Activated T-cell treated with anti-CD3 and anti-CD28 coated beads, Interleukin-2, amount 50 U/mL, for 72 hours (primary cell): Measurements from ENCODE around the gene UCKL1. TPM values are rescaled to one million over a fixed set of nuclear protein-coding genes. Genes with fewer than 3 reads are reported as not detected.
"Not testable (repeated sequence)": the region's sequence is repeated elsewhere in the genome, so short reads cannot be mapped to it uniquely, and the experiment has no call there.

Experiments used
- ATAC-seq, 2 donors: fragments of 150-1000 bp; cut with Tn5 transposase; replicated peaks in 1 of 2; 2 replicates each; pipeline ENCODE4 v1.10.0; 2021; ENCODE audit warnings: moderate library complexity in 2 of 2, mild to moderate bottlenecking in 1 of 2
- DNase-seq, 2 donors: peaks; one replicate each; pipeline ENCODE4 v3.0.0; 2021 to 2022; ENCODE audit warnings: mixed read lengths in 1 of 2
- H3K27ac Mint-ChIP-seq: one replicate; pipeline ENCODE4 v1.8.0; 2022; ENCODE audit warnings: mild to moderate bottlenecking, moderate library complexity, mixed read lengths
- H3K27me3 Mint-ChIP-seq: one replicate; pipeline ENCODE4 v1.8.0; 2022; ENCODE audit warnings: low read depth, mixed read lengths
- H3K36me3 Mint-ChIP-seq, 2 donors: one replicate each; pipeline ENCODE4 v1.8.0; 2022; ENCODE audit warnings: mixed read lengths in 2 of 2, mild to moderate bottlenecking in 1 of 2; ENCODE audit not compliant: insufficient read depth in 2 of 2
- H3K4me1 Mint-ChIP-seq: one replicate; pipeline ENCODE4 v1.8.0; 2022; ENCODE audit warnings: low read depth, mixed read lengths
- H3K4me3 Mint-ChIP-seq, 2 donors: one replicate each; pipeline ENCODE4 v1.8.0; 2022; ENCODE audit warnings: mild to moderate bottlenecking in 2 of 2, mixed read lengths in 2 of 2, moderate library complexity in 2 of 2
- H3K9me3 Mint-ChIP-seq, 2 donors: one replicate each; pipeline ENCODE4 v1.8.0; 2022; ENCODE audit warnings: mixed read lengths in 2 of 2
- total RNA-seq, 2 donors: library from RNA; stranded (reverse); gene quantifications; one replicate each; pipeline ENCODE4 v1.2.3, GENCODE V29; 2022

Gene UCKL1
- total RNA-seq, 2 donors from 2014 or later: 27.9 to 33.1 TPM

DNA sequence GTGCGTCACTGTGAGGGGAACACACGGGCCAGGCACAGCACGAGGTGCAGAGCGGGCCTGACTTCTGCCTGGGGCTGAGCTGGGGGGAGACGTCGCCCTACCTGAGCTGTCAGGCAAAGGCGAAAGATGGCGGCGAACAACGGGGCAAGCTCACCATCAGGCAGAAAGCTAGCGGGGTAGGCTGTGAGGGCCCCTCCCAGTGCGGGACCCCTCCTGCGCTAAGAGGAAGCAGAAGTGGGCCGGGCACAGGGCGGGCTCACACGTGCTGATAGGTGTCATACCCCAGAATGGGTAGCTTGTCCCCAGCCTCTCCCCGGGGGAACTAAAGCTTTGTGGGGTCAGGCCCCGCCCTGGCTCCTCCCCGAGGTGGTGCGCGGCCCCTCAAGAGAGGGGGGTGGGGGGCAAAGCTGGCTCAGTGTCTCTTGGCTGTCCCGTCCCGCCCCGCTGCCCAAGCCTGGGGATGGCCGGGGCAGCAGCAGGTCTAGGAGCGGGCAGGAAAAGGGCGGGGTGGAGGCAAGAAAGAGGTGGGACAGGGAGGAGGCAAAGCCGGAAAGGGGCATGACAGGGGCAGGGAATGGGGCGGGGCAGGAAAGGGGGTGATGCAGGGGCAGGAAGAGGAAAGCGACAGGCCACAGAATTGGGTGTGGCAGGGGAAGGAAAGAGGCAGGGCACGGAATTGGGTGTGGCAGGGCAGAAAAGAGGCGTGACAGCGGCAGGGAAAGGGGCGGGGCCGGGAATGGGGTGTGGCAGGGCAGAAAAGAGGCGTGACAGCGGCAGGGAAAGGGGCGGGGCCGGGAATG lies 14.7 kb downstream of the UCKL1 start:
- peaks cover 0 to 2% of the 10 kb centered on the region in 2 donors for H3K36me3 Mint-ChIP-seq
- peaks cover 4% of the 10 kb centered on the region for H3K4me1 Mint-ChIP-seq
- ATAC-seq: peak; percentile 75 to 88
- H3K4me3 Mint-ChIP-seq: peak overlapping the region in 1 of 2 donors; percentile 40
- no peak overlapping the region for H3K27ac Mint-ChIP-seq
- no peaks in the 10 kb centered on the region for H3K27me3 Mint-ChIP-seq
- H3K9me3 Mint-ChIP-seq: no peaks in the 10 kb centered on the region
- peak; percentile 76 to 80 for DNase-seq

DNA sequence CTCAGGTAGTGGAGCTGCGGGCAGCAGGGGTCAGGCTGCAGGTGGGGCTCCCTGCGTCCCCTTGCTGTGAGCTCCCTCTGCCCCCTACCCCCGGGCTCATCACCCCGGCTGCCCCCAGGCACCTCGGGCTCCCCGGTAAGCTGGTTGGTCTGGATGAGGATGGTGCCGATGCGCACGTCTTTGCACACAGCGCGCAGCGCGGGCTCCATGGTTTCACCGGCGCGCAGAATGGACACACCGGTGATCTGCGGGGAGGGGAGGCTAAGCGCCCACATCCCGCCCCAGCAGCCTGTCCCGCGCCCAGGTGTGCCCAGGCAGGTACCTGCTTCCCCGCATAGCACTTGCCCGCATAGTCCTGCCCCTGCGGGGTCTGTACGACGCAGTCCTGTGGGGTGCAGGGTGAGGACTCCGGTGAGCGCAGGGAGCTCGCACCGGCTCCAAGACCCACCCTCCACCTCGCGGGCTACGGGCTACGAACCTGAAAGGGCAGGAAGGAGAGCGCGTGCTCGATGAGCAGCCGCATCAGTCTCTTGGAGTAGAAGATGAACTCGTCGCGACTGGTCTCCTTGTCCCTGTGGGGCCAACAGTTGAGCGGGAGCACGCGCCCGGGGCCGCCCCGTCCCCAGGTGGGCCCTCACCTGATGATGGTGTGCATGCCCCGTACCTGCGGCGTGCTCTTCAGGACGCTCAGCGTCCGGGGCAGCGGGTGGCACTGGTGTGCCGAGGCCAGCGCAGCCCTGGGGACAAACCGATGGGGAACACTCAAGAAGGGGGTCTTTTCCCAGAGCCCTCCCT lies 15.5 kb downstream of the UCKL1 start:
- H3K27ac Mint-ChIP-seq: no peak overlapping the region
- ATAC-seq (no peak), DNase-seq (no peak)
- H3K27me3 Mint-ChIP-seq: no peaks in the 10 kb centered on the region
- no peaks in the 10 kb centered on the region for H3K9me3 Mint-ChIP-seq
- H3K4me3 Mint-ChIP-seq: peak overlapping the region in 1 of 2 donors; percentile 40
- H3K4me1 Mint-ChIP-seq: peaks cover 4% of the 10 kb centered on the region
- H3K36me3 Mint-ChIP-seq: peaks cover 2 to 3% of the 10 kb centered on the region in 2 donors

DNA sequence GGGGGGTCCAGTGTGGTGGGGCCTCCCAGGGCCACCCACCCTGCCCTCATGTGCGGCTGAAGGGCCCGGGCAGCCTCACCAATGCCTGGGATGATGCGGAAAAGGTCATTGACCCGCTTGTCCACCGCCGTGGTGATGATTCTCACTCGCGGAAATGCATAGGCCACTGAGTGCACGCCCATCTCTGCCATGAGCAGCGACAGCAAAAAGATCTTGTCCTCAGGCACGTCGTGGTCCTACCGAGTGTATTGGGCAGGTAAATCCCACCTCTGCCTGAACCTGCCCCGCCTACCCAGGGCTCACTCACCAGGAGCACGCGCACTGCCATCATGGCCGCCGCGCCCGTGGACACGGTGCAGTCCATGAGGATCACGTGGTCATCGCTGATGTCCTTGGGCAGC lies 16.1 kb downstream of the UCKL1 start:
- Mint-ChIP-seq H3K9me3 (no peaks in the 10 kb centered on the region), H3K4me1 (peaks cover 4% of the 10 kb centered on the region), H3K27me3 (no peaks in the 10 kb centered on the region), H3K27ac (no peak overlapping the region), H3K4me3 (no peak overlapping the region), H3K36me3 (peaks cover 2 to 4% of the 10 kb centered on the region in 2 donors)
- ATAC-seq (no peak), DNase-seq (no peak)

DNA sequence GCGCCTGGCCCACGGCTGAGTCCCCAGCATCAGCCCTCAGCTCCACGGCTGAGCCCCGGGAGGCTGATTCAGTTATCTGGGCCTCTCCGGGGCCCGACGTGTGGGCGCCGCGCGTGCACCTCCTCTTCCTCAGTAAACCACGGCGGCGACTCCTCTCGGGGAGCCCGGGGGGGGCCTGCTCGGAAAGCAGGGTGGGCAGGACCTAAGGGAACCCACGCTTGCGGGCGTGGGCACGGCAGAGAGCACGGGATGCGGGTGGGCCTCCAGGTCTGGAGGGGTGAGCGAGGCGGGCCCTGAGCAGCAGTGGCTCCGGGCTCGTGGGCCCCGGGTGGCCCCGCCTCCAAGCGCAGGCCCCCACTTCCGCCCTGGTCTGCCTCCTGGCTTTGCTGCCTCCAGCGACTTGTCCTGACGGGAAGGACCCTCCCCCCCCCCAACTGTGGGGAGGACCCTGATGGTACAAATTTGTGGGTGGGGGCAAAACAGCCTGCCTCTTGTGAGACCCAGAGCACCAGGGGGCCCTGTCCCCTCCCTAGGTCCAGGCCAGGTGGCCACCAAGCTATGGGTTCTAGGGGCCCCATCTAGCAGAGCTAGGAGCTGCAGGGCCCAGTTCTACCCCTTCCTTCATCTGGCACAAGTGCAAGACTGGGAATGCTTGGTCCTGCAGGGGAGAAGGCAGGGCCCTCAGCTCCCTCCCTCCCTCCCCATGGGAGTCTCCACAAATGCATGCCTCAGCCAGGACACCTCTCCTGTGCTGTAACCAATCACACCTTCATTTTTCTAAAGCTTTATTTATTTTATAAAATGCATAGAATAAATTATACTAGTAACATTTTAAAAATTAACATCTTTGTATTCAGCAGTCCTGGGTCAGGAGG lies 16.9 kb downstream of the UCKL1 start:
- H3K4me3 Mint-ChIP-seq: no peak overlapping the region

DNA sequence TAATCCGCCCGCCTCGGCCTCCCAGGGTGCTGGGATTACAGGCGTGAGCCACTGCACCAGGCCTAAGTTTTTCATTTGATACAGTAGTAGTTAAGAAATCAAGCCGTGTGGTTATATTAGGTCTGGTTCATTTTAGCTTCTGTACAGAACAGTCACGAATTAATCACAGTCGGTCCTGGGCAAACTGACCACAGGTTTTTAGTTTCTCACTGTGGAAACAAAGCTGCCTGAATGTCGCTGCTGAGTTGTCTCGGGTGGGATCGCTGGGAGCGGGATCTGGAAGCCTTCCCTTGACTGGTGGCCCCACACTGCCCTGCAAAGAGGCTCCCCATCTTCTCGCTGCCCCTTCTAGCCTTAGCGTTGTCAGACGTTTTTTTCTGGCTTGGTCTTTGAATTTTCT lies 18.6 kb downstream of the UCKL1 start:
- no peak overlapping the region for H3K4me3 Mint-ChIP-seq
- H3K27ac Mint-ChIP-seq: no peak overlapping the region
- ATAC-seq: no peak
- H3K27me3 Mint-ChIP-seq: no peaks in the 10 kb centered on the region
- H3K9me3 Mint-ChIP-seq: no peaks in the 10 kb centered on the region
- peaks cover 2 to 6% of the 10 kb centered on the region in 2 donors for H3K36me3 Mint-ChIP-seq
- DNase-seq: no peak
- peaks cover 4% of the 10 kb centered on the region for H3K4me1 Mint-ChIP-seq

More for the DNA sequence above, 16.9 kb downstream of the UCKL1 start:
- Mint-ChIP-seq H3K4me1 (peaks cover 4% of the 10 kb centered on the region), H3K27ac (no peak overlapping the region), H3K36me3 (peaks cover 2 to 6% of the 10 kb centered on the region in 2 donors), H3K9me3 (no peaks in the 10 kb centered on the region), H3K27me3 (no peaks in the 10 kb centered on the region)
- DNase-seq (no peak), ATAC-seq (no peak)

DNA sequence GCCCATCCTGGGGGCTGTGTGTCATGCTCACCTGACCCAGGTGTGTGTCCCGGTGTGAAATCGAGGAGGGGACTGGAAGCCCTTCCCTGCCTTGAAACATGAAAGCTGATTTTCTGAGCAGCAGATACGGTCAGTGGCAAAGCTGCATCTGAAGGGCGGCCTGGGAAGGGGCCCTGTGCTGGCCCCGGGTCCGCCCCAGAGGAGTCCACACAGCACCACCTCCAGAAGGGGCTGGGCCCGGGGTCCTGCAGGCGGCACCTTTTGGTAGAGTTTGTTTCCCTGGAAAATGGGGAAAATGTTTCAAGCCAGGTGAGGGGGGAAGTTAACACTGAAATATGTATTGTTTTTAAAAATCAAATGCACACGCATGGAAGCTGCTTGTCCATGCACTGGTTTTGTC lies 20.8 kb downstream of the UCKL1 start:
- ATAC-seq: no peak
- no peak overlapping the region for H3K4me3 Mint-ChIP-seq
- H3K9me3 Mint-ChIP-seq: no peaks in the 10 kb centered on the region
- H3K27ac Mint-ChIP-seq: no peak overlapping the region
- H3K27me3 Mint-ChIP-seq: no peaks in the 10 kb centered on the region
- no peaks in the 10 kb centered on the region for H3K4me1 Mint-ChIP-seq
- H3K36me3 Mint-ChIP-seq: peaks cover 0 to 7% of the 10 kb centered on the region in 2 donors
- no peak for DNase-seq

DNA sequence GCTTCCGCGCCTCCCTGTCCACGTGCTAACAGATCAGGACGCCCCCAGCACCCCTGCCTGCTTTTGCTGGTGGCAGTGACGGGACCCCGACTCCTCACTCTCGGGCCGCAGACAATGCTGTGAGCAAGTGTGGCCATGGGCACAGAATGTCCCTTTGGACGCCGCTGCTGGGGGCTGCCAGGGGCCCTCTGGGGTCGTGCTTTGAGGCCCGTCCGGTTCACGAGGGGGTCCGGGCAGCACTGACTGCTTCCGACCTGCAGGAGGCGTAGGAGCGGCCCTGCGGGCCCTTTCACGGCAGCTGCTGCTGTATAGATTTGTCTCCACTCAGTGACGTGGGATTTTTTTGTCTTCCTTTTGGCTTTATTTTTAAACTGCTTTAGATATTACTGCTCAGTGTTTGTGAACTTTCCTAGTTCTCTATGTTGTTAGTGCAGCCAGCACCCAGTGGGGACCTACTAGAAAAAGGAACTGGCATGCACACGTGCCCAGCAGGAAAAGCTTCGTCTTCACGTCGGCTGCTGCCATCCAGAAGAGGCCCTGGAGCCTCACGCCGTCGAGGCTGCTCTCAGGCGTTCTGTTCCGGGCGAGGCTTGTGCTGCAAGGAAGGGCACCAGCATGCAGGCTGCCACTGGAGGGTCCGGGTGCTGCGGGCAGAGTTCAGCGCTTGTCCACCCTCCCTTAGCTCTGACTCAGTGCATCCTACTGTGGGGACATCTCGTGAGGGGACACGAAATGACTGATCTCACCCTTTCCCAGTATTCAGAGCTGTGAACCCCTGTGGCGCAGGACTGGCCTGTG lies 21.7 kb downstream of the UCKL1 start:
- no peaks in the 10 kb centered on the region for H3K9me3 Mint-ChIP-seq
- no peak overlapping the region for H3K27ac Mint-ChIP-seq
- no peaks in the 10 kb centered on the region for H3K27me3 Mint-ChIP-seq
- ATAC-seq: no peak
- no peak overlapping the region for H3K4me3 Mint-ChIP-seq
- peaks cover 0 to 7% of the 10 kb centered on the region in 2 donors for H3K36me3 Mint-ChIP-seq
- no peaks in the 10 kb centered on the region for H3K4me1 Mint-ChIP-seq
- peak in 1 of 2 donors; percentile 11 for DNase-seq

DNA sequence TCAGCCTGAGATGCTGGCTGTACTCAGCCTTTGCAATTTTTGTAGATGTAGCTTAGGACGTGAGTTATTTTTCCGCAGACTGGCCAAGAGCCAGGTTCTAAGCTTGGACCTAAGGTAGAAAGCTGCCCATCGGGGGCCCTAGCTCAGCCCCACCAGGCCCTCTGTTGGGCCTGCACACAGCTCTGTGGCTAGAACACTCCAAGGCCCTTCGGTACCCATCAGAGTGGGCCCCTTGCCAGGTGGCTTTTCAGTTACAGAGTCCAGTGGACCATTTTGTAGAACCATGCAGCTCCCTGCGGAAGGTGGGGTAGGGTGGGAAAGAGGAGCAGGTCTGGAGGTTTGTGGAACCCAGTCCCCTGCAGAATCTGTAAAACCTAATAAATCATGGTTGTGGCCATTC lies 22.6 kb downstream of the UCKL1 start:
- H3K36me3 Mint-ChIP-seq: peaks cover 0 to 10% of the 10 kb centered on the region in 2 donors
- DNase-seq: no peak
- H3K9me3 Mint-ChIP-seq: no peaks in the 10 kb centered on the region
- ATAC-seq: no peak
- H3K4me1 Mint-ChIP-seq: no peaks in the 10 kb centered on the region
- H3K27me3 Mint-ChIP-seq: no peaks in the 10 kb centered on the region
- no peak overlapping the region for H3K27ac Mint-ChIP-seq
- no peak overlapping the region for H3K4me3 Mint-ChIP-seq

DNA sequence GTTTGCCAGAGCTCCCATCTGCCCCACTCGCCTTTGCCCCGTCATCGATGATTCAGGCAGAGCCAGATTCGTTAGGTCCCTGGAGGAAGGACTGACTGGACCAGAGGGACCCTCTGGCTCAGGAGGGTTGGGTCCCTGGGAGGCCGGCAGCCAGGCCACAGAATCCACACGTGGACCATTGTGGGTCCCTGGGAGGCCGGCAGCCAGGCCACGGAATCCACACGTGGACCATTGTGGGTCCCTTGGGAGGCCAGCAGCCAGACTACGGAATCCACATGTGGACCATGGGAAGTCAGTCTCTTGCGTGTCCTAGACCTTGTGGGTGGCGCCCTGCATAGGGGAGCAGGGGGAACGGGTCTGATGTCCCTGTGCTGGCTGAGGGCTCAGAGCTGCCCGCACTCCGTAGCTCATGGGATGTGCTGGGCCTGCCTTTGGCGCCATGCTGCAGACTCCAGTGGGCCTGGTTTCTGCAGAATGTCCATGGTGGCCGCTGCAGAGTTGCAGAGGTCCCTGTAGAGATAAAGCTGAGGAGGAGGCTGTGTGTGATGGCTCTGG lies 23.5 kb downstream of the UCKL1 start:
- H3K9me3 Mint-ChIP-seq: no peaks in the 10 kb centered on the region
- peaks cover 0 to 13% of the 10 kb centered on the region in 2 donors for H3K36me3 Mint-ChIP-seq
- H3K4me1 Mint-ChIP-seq: no peaks in the 10 kb centered on the region
- no peaks in the 10 kb centered on the region for H3K27me3 Mint-ChIP-seq
- ATAC-seq (no peak), DNase-seq (no peak)
- no peak overlapping the region for H3K27ac Mint-ChIP-seq
- H3K4me3 Mint-ChIP-seq: no peak overlapping the region

DNA sequence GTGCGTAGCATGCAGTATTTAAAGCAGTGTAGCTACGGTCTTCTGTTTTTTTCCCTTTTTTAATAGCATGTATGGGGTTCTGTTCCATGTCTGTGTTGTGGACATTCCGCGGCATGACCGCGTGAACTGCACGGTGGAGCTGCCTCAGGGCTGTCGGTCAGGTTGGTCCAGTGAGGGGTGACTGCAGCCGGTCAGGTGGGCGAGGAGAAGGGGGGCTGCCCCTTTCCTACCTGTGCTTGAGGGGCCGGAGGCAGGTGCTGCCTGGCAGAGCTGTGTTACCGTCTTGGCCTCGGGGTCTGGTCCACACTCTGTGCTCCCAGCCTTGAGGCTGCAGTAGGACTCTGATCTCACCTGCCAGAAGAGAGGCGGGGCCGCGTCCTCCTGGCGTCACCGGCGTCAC lies 24.5 kb downstream of the UCKL1 start:
- ATAC-seq (no peak), DNase-seq (no peak)
- peaks cover 0 to 14% of the 10 kb centered on the region in 2 donors for H3K36me3 Mint-ChIP-seq
- no peak overlapping the region for H3K27ac Mint-ChIP-seq
- no peaks in the 10 kb centered on the region for H3K9me3 Mint-ChIP-seq
- H3K27me3 Mint-ChIP-seq: no peaks in the 10 kb centered on the region
- H3K4me3 Mint-ChIP-seq: no peak overlapping the region
- H3K4me1 Mint-ChIP-seq: no peaks in the 10 kb centered on the region

DNA sequence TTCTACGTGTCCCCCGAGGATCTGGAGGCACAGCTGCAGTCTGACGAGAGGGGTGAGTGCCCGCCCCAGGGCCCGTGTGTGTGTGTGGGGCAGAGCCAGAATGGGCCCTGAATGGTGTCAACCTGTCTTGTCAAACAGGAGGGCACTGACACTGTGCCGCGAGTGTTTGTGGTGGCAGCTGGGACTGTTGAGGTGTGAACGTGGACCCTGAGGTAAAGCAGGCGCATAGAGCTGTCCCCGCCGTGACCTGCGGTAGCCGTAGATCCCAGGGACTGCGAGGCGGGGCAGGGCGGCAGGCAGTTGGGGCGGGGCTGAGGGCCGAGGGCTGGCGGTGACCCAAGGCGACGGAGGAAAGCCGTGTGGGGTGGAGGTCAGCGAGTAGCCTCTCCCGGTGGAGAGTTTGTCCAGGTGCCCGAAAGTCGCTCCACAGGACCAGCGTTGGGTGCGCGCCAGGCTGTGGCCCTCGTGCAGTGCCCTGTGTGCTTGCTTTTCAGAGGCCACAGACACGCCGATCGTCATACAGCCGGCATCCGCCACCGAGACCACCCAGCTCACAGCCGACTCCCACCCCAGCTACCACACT lies 25.2 kb downstream of the UCKL1 start:
- peaks cover 0 to 15% of the 10 kb centered on the region in 2 donors for H3K36me3 Mint-ChIP-seq

DNA sequence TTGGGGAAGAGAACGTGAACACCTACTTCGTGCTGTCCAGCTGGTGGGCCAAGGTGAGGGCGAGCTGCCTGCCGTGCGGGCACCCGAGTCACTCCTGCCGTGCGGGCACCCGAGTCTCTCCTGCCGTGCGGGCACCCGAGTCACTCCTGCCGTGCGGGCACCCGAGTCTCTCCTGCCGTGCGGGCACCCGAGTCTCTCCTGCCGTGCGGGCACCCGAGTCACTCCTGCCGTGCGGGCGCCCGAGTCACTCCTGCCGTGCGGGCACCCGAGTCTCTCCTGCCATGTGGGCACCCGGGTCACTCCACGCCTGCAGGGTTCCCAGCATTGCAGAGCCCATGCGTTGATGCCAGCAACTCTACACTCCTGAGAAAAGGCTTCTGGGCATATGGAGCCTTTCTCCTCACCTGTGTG lies 26.7 kb downstream of the UCKL1 start:
- H3K9me3 Mint-ChIP-seq, H3K4me1 Mint-ChIP-seq, H3K4me3 Mint-ChIP-seq, H3K27me3 Mint-ChIP-seq, H3K27ac Mint-ChIP-seq, ATAC-seq, DNase-seq: not testable (repeated sequence)
- peaks cover 0 to 12% of the 10 kb centered on the region in 2 donors for H3K36me3 Mint-ChIP-seq

More for the DNA sequence above, 25.2 kb downstream of the UCKL1 start:
- no peak overlapping the region for H3K4me3 Mint-ChIP-seq
- H3K9me3 Mint-ChIP-seq: no peaks in the 10 kb centered on the region
- H3K27ac Mint-ChIP-seq: no peak overlapping the region
- no peaks in the 10 kb centered on the region for H3K27me3 Mint-ChIP-seq
- H3K4me1 Mint-ChIP-seq: no peaks in the 10 kb centered on the region
- ATAC-seq (no peak), DNase-seq (no peak)
